Ishikawa (cell line): ENCODE data around the gene UNC93A.

Experiments
- CEBPB ChIP-seq: IDR thresholded peaks from 2 replicates; pipeline ENCODE4 v1.6.1; 2012
- CREB1 ChIP-seq: IDR thresholded peaks from 2 replicates; pipeline ENCODE4 v1.6.1; 2012; ENCODE audit warnings: low read depth
- EGR1 ChIP-seq: IDR thresholded peaks from 2 replicates; pipeline ENCODE4 v1.6.1; 2012
- EP300 ChIP-seq: IDR thresholded peaks from 2 replicates; pipeline ENCODE4 v1.6.1; 2012; ENCODE audit warnings: borderline replicate concordance
- FOXM1 ChIP-seq: IDR thresholded peaks from 2 replicates; pipeline ENCODE4 v1.6.1; 2012; ENCODE audit warnings: low read depth, borderline replicate concordance
- NFIC ChIP-seq: IDR thresholded peaks from 2 replicates; pipeline ENCODE4 v1.6.1; 2012
- RAD21 ChIP-seq: IDR thresholded peaks from 2 replicates; pipeline ENCODE4 v1.6.1; 2012; ENCODE audit warnings: low read depth
- TAF1 ChIP-seq: IDR thresholded peaks from 2 replicates; pipeline ENCODE4 v1.6.1; 2012; ENCODE audit warnings: low read depth, mild to moderate bottlenecking
- TCF12 ChIP-seq: IDR thresholded peaks from 2 replicates; pipeline ENCODE4 v1.6.1; 2012; ENCODE audit warnings: low read depth
- TEAD4 ChIP-seq: IDR thresholded peaks from 2 replicates; pipeline ENCODE4 v1.6.1; 2012
- YY1 ChIP-seq: IDR thresholded peaks from 2 replicates; pipeline ENCODE4 v1.6.1; 2012; ENCODE audit warnings: low read depth
- ZBTB7A ChIP-seq: IDR thresholded peaks from 2 replicates; pipeline ENCODE4 v1.6.1; 2012; ENCODE audit warnings: low read depth
- TF ChIP-seq, protein P1 (sequence below): IDR thresholded peaks from 2 replicates; pipeline ENCODE4 v1.6.1; 2012
- TF ChIP-seq, protein P2 (sequence below): IDR thresholded peaks from 2 replicates; pipeline ENCODE4 v1.6.1; 2012
- TF ChIP-seq, protein P3 (sequence below): IDR thresholded peaks from 2 replicates; pipeline ENCODE4 v1.6.1; 2012; ENCODE audit warnings: low read depth, mild to moderate bottlenecking

UNC93A gene

DNA sequence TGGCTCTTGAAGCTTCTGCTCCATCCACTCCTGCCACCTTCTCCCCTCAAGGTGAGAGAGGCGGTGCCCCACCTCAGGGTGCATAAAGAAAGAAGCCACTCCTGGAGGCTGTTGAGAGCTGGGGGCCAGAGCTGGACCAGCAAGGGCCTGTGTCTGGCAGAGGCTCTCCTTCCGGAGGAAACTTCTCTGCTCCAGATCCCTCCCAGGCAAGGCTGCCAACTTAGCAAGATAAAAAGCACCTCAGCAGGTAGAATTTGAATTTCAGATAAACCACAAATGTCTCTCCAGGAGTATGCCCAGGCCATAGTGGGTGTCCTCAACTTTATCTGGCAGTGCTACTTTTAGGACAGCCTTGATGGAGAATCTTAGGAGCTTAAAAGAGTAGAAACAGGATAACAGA lies 13.8 kb downstream of the UNC93A start:
- TF ChIP-seq, protein P1, sequence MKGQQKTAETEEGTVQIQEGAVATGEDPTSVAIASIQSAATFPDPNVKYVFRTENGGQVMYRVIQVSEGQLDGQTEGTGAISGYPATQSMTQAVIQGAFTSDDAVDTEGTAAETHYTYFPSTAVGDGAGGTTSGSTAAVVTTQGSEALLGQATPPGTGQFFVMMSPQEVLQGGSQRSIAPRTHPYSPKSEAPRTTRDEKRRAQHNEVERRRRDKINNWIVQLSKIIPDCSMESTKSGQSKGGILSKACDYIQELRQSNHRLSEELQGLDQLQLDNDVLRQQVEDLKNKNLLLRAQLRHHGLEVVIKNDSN = no peak
- TF ChIP-seq RAD21 (no peak), TEAD4 (no peak), TCF12 (no peak), ZBTB7A (no peak)
- TF ChIP-seq, protein P2, sequence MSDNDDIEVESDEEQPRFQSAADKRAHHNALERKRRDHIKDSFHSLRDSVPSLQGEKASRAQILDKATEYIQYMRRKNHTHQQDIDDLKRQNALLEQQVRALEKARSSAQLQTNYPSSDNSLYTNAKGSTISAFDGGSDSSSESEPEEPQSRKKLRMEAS = no peak

DNA sequence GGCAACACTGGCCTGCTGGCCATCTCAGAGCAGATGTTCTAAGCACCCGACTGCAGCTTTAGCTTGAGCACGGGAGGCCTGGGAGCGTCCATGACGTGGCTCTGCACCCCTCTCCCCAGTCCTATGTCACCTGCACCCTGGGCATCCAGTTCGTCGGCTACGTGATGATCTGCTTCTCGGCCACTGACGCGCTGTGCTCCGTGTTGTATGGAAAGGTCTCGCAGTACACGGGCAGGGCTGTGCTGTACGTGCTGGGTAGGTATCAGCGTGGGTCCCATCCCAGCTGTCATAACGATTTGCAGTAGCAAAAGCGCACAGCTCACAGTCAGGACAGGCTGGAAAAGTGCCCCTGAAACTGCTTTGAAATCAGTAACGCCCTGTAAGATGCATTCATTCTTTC lies 14.7 kb downstream of the UNC93A start:
- TF ChIP-seq EP300 (no peak), CREB1 (no peak), RAD21 (no peak), FOXM1 (no peak), YY1 (no peak), ZBTB7A (no peak), EGR1 (no peak), NFIC (no peak), TEAD4 (no peak), CEBPB (no peak), TCF12 (no peak), TAF1 (no peak)
- TF ChIP-seq, protein P1 = no peak
- TF ChIP-seq, protein P3, sequence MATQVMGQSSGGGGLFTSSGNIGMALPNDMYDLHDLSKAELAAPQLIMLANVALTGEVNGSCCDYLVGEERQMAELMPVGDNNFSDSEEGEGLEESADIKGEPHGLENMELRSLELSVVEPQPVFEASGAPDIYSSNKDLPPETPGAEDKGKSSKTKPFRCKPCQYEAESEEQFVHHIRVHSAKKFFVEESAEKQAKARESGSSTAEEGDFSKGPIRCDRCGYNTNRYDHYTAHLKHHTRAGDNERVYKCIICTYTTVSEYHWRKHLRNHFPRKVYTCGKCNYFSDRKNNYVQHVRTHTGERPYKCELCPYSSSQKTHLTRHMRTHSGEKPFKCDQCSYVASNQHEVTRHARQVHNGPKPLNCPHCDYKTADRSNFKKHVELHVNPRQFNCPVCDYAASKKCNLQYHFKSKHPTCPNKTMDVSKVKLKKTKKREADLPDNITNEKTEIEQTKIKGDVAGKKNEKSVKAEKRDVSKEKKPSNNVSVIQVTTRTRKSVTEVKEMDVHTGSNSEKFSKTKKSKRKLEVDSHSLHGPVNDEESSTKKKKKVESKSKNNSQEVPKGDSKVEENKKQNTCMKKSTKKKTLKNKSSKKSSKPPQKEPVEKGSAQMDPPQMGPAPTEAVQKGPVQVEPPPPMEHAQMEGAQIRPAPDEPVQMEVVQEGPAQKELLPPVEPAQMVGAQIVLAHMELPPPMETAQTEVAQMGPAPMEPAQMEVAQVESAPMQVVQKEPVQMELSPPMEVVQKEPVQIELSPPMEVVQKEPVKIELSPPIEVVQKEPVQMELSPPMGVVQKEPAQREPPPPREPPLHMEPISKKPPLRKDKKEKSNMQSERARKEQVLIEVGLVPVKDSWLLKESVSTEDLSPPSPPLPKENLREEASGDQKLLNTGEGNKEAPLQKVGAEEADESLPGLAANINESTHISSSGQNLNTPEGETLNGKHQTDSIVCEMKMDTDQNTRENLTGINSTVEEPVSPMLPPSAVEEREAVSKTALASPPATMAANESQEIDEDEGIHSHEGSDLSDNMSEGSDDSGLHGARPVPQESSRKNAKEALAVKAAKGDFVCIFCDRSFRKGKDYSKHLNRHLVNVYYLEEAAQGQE = no peak
- TF ChIP-seq, protein P2 = no peak

DNA sequence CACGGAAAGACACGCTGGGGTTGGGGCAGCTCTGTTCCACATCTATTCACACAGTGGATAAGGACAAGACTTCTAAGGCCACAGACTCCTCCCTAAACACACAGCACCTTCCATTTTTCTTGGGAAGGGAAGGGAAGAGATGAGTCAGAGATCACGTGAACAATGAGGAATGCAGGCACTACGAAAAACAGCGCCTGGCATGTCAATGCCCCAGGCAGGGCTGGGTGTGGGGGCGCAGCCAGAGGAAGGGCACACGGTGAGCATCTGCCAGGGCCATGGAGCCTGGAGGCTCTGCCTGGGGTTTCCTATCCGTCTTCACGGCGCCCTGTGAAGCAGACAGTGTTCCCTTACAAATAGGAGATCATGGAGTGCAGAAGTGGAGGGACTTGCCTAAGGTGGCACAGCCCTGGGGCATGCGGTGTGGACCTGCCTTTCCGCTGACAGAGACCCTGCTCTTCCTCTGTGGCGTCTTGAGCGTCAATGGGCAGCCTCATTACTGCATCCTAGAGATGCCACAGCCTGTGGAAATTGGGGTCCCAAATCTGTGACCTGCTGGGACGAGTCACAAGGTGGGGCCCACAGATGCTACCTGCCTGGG lies 15.4 kb downstream of the UNC93A start:
- TF ChIP-seq, protein P1 = peak; percentile 75
- TF ChIP-seq EGR1 (no peak), YY1 (no peak), ZBTB7A (no peak)

DNA sequence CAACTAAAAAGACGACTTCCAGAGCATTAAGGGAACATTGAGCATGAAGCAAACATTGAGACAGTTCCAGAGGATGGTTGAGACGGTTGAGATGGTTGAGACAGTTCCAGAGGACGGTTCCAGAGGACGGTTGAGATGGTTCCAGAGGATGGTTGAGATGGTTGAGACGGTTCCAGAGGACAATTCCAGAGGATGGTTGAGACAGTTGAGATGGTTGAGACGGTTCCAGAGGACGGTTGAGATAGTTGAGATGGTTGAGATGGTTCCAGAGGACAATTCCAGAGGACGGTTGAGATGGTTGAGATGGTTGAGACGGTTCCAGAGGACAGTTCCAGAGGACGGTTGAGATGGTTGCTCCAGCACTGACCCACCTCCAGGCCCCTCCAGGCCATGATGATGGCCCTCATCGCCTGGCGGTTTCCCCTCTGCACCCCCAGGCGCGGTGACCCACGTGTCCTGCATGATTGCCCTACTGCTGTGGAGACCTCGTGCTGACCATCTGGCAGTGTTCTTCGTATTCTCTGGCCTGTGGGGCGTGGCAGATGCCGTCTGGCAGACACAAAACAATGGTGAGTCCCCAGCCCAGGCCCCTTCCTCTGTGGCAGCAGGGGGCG lies 16.3 kb downstream of the UNC93A start:
- TF ChIP-seq, protein P3 = no peak
- TF ChIP-seq TAF1 (no peak), TEAD4 (no peak), NFIC (no peak), EP300 (no peak), ZBTB7A (no peak), TCF12 (no peak), EGR1 (no peak)
- TF ChIP-seq, protein P2 = no peak

DNA sequence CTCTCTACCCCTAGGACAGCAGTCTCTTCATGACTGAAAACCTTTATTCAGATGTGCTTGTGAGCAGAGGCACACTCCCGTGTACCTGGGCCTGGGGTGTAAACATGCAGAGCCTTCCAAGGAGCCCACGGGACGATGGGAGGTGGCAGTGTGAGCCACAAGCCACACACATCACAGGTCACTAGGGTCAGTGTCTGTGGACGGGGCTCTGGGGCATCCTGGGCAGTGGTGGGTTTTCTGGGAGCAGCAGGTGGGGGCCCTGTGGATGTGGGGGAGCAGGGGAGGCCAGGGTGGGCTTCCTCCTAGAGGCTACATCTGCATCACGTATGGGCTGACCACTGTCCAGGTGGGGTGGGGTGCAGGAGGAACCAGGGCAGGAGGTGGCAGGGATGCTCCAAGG lies 17.1 kb downstream of the UNC93A start:
- no peak for TF ChIP-seq TCF12
- no peak for TF ChIP-seq TEAD4
- no peak for TF ChIP-seq NFIC
- TF ChIP-seq, protein P1 = no peak
- no peak for TF ChIP-seq EGR1
- no peak for TF ChIP-seq YY1
- TF ChIP-seq FOXM1 = no peak
- TF ChIP-seq RAD21 = no peak
- TF ChIP-seq, protein P2 = no peak
- TF ChIP-seq, protein P3 = no peak
- no peak for TF ChIP-seq CREB1
- TF ChIP-seq ZBTB7A = no peak
- TF ChIP-seq EP300 = no peak
- no peak for TF ChIP-seq CEBPB
- TF ChIP-seq TAF1 = no peak
